CD4-positive, alpha-beta T cell treated with Interleukin-17A for 4 hours (primary cell): Measurements from ENCODE around the gene PARVA.
"Not testable (repeated sequence)": the region's sequence is repeated elsewhere in the genome, so short reads cannot be mapped to it uniquely, and the experiment has no call there.

ENCODE experiments used
- DNase-seq: peaks from one replicate; pipeline ENCODE4 v3.0.0-alpha.2; 2020; ENCODE audit warnings: mixed read lengths

The PARVA gene, protein sequence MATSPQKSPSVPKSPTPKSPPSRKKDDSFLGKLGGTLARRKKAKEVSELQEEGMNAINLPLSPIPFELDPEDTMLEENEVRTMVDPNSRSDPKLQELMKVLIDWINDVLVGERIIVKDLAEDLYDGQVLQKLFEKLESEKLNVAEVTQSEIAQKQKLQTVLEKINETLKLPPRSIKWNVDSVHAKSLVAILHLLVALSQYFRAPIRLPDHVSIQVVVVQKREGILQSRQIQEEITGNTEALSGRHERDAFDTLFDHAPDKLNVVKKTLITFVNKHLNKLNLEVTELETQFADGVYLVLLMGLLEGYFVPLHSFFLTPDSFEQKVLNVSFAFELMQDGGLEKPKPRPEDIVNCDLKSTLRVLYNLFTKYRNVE

DNA sequence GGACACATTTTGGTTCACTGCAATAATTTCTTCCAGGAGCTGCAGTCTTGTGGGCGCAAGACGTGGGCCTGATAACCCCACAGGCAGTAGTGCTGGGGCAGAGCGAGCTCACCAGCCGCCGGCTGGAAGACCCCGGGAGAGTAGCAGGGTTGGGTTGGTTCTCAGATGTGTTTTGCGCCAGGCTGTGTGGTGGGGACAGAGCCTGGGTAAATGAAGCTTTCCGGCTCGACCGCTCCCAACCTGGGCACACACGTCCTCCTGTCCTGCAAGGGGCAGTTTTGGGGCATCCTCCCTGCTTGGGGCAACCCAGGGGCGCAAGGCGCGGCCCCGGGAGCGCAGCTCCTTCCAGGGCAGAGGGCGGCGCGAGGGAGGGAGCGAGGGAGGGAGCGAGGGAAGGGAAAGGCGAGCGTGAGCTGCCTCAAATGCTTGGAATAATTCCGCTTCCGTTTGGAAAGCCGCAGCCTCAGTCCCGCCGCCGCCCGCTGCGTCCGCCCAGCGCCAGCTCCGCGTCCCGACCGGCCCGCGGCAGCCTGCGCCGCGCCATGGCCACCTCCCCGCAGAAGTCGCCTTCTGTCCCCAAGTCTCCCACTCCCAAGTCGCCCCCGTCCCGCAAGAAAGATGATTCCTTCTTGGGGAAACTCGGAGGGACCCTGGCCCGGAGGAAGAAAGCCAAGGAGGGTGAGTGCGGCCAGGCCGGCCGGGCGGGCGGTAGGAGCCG lies at the start of gene PARVA:
Gene PARVA, plus strand, starts transcription at position 466 of the 718 bp plus-strand sequence. Its CDS starts 77 bp downstream, at position 543.
- DNase-seq, result peak; percentile 11

DNA sequence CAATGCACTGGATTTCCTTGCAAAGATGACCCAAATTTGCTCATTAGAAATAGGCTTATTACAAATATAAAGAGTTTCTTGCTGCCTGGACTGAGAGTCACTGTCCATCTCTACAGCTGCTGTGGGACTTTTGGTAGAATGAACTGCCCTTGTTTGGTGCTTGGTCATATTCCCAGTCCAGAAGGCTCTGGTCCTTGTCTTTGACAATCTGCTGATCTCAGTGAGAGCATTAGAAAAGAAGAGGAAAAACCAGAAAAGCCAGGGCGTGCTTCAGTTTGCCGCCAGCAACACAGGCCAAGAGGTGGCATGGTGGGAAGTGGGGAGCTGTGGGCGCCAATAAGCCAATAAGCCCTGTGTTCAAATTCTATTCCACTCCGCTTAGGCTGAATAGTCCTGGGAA lies 48.2 kb upstream of the PARVA start:
- DNase-seq, result no peak

- DNase-seq, result no peak
Measured at GRCh38 chr11:12329797-12330196, 47.6 kb upstream of the PARVA start.

DNA sequence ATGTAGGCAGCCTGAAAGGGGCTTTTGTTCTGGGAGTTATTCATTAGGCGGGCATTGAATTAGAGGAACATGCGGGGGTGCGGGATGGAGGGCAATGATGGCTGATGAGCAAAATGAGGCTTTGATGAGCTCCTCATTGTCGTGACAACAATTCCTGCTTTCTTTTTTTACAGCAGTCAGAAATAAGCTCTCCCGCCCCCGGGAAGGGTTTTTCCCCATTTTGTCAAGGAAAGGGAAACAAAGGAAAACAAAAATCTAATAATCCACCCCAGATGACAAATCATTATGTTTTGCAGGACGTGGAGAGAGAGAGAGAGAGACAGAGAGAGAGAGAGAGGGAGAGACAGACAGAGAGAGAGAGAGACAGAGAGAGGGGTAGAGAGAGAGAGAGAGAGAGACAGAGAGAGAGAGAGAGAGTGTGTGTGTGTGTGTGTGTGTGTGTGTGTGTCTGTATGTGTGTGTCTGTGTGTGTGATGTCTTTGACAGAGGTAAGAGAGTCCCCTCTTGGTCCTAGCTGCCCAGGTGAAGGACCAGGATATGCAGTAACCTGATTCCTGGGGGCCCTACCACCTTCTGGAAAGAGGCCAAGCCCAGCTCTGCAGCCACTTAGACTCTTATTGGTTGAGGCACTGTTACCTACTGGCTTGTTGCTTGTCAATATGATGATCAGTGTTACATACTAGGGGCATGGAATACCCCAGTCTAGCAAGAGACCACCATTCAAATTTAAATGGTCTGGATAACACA lies 46.7 kb upstream of the PARVA start:
- DNase-seq, result no peak

GRCh38 chr11:12331239-12331874 lies 46.0 kb upstream of the PARVA start:
- DNase-seq, result peak; percentile 84

- no peak for DNase-seq
Measured at GRCh38 chr11:12343526-12343925, 33.8 kb upstream of the PARVA start.

- no peak for DNase-seq
Measured at GRCh38 chr11:12353534-12353933, 23.8 kb upstream of the PARVA start.

DNA sequence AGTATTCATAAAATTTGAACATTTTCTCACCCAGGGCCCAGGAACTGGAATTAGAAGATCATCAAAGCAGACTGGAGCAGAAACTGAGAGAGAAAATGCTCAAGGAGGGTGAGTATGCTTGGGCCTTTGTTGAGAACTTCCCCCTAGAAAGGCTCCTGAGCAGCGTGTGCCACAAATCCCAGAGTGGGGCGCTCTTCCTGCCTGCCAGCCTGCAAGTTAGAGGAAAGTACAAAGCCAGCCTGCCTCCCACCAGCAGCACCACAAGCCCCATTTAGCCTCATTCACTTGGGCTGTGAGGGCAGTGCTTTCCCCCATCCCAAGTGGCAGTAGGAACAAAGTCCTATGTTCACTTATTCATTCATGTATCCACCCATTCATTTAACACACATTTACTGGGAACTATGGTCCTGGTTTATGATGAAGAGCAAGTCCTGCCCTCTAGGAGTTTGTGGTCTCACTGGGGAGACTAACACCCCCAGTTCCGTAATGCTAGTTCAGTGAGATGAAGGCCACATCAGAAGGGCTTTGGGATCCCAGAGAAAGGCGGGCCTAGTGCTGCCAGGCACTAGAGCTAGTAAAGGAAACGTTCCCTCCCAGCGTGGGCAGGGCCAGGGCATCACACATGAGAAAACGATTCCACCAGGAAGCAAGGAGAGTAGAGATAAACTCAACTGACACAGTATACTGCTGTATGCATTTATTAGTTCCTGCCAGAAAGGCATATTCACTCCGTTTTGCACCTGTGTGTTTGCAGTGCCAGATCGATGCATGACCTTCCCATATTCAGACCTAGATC lies 22.4 kb upstream of the PARVA start:
- no peak for DNase-seq

DNA sequence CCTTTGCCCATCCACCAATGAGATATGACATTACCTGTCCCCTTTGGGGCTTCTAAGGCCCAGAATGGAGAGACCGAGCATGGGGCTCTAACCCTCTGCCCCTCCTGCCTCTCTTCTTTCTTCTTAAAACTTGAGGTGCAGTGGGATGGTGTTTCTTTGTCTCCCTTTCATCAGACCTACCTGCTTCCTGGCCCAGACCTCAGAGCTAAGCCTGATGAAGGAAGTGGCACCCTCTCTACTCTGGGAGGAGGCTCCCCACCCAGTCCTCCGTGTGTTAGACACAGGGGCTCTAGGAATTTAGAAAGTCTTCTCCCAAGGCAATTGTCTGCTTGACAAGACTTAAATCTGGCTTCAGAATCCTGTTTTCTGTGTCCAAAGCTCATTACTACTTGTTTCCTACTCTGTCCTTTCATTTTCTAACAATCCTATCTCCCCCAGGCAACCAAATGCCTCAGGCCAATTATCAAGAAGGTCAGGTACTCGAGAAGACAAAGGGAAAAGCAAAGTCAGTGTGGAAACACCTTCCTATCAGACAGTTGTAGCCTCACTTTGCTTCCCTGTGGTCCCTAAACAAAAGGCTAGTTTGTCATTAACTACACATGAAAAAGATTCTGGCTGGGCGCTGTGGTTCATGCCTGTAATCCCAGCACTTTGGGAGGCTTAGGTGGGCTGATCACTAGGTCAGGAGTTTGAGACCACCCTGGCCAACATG lies 20.3 kb upstream of the PARVA start:
- peak; percentile 51 for DNase-seq

- not testable (repeated sequence) for DNase-seq
Measured at GRCh38 chr11:12357697-12358096, 19.7 kb upstream of the PARVA start.

DNA sequence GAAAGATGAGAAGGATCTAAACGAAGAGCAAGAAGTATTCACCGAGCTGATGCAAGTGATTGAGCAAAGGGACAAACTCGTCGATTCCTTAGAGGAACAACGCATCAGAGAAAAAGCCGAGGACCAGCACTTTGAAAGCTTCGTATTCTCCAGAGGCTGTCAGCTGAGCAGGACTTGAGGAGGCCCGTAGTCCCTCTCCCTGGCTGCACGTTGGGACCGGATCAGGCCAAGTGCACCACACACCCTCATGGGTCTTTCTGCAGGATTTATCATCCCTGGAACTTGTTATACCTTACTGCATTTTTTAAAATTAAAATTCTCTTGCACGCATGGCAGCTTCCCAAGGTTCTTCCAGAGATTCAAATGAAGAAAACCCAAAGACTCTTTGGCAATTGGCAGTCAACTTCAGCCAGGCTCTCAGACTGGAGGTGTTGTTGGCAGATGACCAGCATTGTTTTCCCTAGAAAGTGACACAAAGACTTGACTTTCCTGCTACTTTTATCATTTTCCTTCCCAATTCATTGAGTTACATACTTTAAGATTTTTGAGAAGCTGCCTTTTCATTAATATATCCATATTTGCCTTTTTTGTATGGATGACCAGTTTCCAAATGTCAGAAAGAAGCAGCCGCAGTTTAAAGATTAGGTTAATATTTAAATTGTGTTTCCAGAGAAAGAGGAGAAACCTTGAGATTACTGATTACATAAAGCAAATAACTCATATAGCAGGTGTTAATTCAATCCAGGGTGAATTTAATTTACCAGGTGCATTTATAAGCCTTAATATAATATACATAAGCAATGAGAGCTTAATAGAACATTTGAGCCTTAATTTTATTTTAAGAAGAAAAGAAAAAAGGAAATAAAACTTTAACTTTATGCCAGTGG lies 18.8 kb upstream of the PARVA start:
- no peak for DNase-seq

GRCh38 chr11:12359761-12360160 lies 17.6 kb upstream of the PARVA start:
- no peak for DNase-seq

DNA sequence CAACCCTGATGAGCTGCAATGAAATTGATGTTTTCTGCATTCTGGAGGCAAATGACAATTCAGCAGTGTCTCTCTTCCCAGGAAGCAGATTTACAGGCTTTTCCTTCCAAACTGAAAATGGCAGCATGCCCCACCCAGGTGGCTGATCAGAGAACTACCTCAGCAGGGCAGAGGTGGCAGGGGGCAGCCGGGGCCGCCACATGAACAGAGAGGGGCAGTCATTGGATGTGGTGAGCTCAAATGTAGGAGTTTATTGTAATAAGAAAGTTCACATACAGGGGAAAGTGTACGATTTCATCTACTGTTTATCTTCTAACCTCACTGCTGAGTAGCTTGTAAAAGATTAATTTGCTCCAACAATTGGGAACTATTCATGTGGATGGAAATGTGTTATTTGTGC lies 15.7 kb upstream of the PARVA start:
- no peak for DNase-seq

DNA sequence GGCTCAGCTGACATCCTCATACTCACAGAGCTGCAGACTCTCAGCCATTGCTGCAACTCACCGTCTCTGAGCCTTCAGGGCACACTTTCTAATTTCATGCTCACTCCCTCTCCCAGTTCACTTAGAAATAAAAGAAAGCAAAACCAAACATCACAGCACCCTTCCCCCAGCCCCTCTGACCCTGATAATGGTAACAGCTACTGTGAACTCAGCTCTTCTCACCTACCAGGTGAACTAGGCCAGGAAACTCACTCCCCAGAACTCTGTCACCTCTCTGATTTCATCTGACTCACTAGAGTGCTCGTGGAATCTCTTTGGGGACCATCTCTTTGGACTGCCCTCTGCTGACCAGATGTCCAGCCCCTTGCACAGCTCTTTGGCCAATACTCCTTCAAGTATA lies 14.5 kb upstream of the PARVA start:
- peak; percentile 21 for DNase-seq

DNA sequence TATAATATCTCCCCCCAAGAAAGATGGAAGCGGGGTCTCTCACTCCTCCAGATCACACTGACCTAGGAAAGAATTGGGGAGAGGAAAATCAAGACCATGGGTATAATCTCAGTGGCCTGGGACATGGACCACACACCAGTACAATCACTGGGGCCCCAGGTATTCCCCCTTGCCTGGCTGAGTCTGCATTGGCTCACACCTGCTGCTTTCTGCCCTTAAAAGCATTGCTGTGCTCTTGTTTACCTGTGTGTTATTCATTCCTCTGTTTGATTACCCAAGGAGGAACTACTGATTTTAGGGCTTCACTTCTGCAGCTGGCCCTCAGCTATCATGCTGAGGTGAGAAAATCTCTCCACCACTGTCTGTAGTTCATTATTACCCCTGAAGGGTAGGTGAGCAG lies 14.0 kb upstream of the PARVA start:
- no peak for DNase-seq

DNA sequence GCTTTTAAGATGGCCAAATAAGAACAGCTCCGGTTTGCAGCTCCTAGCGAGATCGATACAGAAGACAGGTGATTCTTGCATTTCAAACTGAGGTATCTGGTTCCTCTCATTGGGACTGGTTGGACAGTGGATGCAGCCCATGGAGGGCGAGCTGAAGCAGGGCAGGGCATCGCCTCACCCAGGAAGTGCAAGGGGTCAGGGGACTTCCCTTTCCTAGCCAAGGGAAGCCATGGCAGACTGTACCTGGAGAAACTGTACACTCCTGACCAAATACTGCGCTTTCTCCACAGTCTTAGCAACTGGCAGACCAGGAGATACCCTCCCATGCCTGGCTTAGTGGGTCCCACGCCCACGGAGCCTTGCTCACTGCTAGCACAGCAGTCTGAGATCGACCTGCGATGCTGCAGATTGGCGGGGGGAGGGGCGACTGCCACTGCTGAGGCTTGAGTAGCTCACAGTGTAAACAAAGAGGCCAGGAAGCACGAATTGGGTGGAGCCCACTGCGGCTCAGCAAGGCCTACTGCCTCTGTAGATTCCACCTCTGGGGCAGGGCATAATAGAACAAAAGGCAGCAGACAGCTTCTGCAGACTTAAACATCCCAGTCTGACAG lies 11.3 kb upstream of the PARVA start:
- peak; percentile 83 for DNase-seq

DNA sequence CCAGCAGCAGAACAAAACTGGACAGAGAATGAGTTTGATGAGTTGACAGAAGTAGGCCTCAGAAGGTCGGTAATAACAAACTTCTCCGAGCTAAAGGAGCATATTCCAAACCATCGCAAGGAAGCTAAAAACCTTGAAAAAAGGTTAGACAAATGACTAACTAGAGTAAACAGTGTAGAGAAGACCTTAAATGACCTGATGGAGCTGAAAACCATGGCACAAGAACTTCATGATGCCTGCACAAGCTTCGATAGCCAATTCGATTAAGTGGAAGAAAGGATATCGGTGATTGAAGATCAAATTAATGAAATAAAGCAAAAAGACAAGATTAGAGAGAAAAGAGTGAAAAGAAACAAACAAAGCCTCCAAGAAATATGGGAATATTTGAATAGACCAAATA lies 10.3 kb upstream of the PARVA start:
- DNase-seq, result not testable (repeated sequence)

GRCh38 chr11:12372111-12372510 lies 5.3 kb upstream of the PARVA start:
- no peak for DNase-seq

GRCh38 chr11:12375720-12376119 lies 1.7 kb upstream of the PARVA start:
- no peak for DNase-seq
